ENCODE results near the gene FNBP1L. TPM values are rescaled to one million over a fixed set of nuclear protein-coding genes. Genes with fewer than 3 reads are reported as not detected.

Gene FNBP1L
- total RNA-seq: 46.8 to 48.3 TPM (median 47.3 TPM) in 3 replicates
- long read RNA-seq, full-length matches to known transcripts: 64 of 82 reads
- long read RNA-seq, partial matches to known transcripts: 8 of 82 reads
- long read RNA-seq, other reads (novel, unspliced or antisense): 10 of 82 reads

- Mint-ChIP-seq H3K27ac (ENCODE audit: unreplicated experiment) (peak within 1 kb of the TSS; percentile 86), H3K9me3 (ENCODE audit: low read depth) (no peaks in the 10 kb centered on the region), H3K4me1 (ENCODE audit: low read depth) (peaks cover 27% of the 10 kb centered on the region), H3K4me3 (ENCODE audit: unreplicated experiment) (peak within 1 kb of the TSS; percentile 94), H3K27me3 (ENCODE audit: low read depth) (no peaks in the 10 kb centered on the region), H3K36me3 (ENCODE audit: low read depth) (no peaks in the 10 kb centered on the region)
- no peak for TF ChIP-seq CTCF (IDR thresholded peaks at IDR 0.05)
- peak; percentile 95 for DNase-seq (ENCODE audit: low spot score)
Observed at GRCh38 chr1:93447481-93448291, at the start of gene FNBP1L. FNBP1L (plus strand) TSS chr1:93448118; CDS start chr1:93448282, 164 bp downstream.

GRCh38 chr1:93399781-93400180, 48.1 kb upstream of the FNBP1L start:
- Mint-ChIP-seq H3K9me3 (ENCODE audit: low read depth) (no peaks in the 10 kb centered on the region), H3K27ac (ENCODE audit: unreplicated experiment) (no peak overlapping the region), H3K4me1 (ENCODE audit: low read depth) (no peaks in the 10 kb centered on the region), H3K4me3 (ENCODE audit: unreplicated experiment) (no peak overlapping the region), H3K36me3 (ENCODE audit: low read depth) (peaks cover 3% of the 10 kb centered on the region), H3K27me3 (ENCODE audit: low read depth) (peaks cover 3% of the 10 kb centered on the region)
- DNase-seq (ENCODE audit: low spot score): no peak
- TF ChIP-seq CTCF (IDR thresholded peaks at IDR 0.05): no peak

GRCh38 chr1:93408203-93408602, 39.7 kb upstream of the FNBP1L start:
- peaks cover 13% of the 10 kb centered on the region for H3K27me3 Mint-ChIP-seq (ENCODE audit: low read depth)
- no peak overlapping the region for H3K27ac Mint-ChIP-seq (ENCODE audit: unreplicated experiment)
- DNase-seq (ENCODE audit: low spot score): no peak
- peaks cover 7% of the 10 kb centered on the region for H3K36me3 Mint-ChIP-seq (ENCODE audit: low read depth)
- H3K9me3 Mint-ChIP-seq (ENCODE audit: low read depth): peaks cover 14% of the 10 kb centered on the region
- TF ChIP-seq CTCF (IDR thresholded peaks at IDR 0.05): no peak
- H3K4me1 Mint-ChIP-seq (ENCODE audit: low read depth): no peaks in the 10 kb centered on the region
- H3K4me3 Mint-ChIP-seq (ENCODE audit: unreplicated experiment): no peak overlapping the region

GRCh38 chr1:93411000-93411399, 36.9 kb upstream of the FNBP1L start:
- H3K27me3 Mint-ChIP-seq (ENCODE audit: low read depth): peaks cover 2% of the 10 kb centered on the region
- no peak overlapping the region for H3K4me3 Mint-ChIP-seq (ENCODE audit: unreplicated experiment)
- peaks cover 4% of the 10 kb centered on the region for H3K36me3 Mint-ChIP-seq (ENCODE audit: low read depth)
- peaks cover 12% of the 10 kb centered on the region for H3K9me3 Mint-ChIP-seq (ENCODE audit: low read depth)
- no peak overlapping the region for H3K27ac Mint-ChIP-seq (ENCODE audit: unreplicated experiment)
- H3K4me1 Mint-ChIP-seq (ENCODE audit: low read depth): peaks cover 7% of the 10 kb centered on the region
- no peak for TF ChIP-seq CTCF (IDR thresholded peaks at IDR 0.05)
- no peak for DNase-seq (ENCODE audit: low spot score)

- TF ChIP-seq CTCF (IDR thresholded peaks at IDR 0.05): no peak
Observed at GRCh38 chr1:93414749-93415148, 33.2 kb upstream of the FNBP1L start.

More at GRCh38 chr1:93414749-93415148, 33.2 kb upstream of the FNBP1L start:
- Mint-ChIP-seq H3K27ac (ENCODE audit: unreplicated experiment) (no peak overlapping the region), H3K9me3 (ENCODE audit: low read depth) (peaks cover 7% of the 10 kb centered on the region), H3K4me3 (ENCODE audit: unreplicated experiment) (no peak overlapping the region), H3K4me1 (ENCODE audit: low read depth) (peaks cover 7% of the 10 kb centered on the region), H3K36me3 (ENCODE audit: low read depth) (no peaks in the 10 kb centered on the region), H3K27me3 (ENCODE audit: low read depth) (no peaks in the 10 kb centered on the region)
- no peak for DNase-seq (ENCODE audit: low spot score)
